ENCODE measurements around the gene KL.

Gene KL

GRCh38 chr13:33115274-33115673, 99.1 kb downstream of the KL start:
- no peak for DNase-seq
